ENCODE data around the gene HLA-DMB. TPM values are rescaled to one million over a fixed set of nuclear protein-coding genes. Genes with fewer than 3 reads are reported as not detected.

Gene HLA-DMB
- polyA plus RNA-seq, 4 donors: 22.8 to 60.5 (median 29.8) TPM

DNA sequence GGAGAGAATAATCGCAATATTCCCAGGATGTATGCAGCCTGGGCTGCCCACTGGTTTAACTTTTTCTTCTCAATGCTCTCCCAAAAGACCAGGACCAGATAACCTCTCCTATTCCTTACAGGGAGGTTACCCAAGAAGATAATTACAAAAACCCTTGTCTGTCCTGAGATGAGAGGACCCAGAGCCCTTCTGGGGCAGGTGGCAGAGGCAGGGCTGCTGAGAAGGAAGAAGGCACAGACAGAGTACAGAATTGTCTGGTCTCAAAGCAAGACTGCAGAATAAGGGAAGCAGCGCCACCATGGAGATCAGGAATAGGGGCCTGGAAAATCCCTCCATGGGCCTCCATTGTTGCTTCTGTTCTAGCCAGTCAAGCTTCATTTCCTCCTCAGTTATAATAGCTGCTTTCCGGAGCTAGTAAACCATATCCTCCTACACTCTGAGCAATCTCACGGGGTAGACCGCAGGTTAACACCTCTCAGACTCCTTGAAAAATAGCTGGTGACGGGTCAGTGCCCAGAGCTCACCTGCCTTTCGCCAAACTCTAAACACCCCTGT lies 463 bp upstream of the HLA-DMB start:
- Histone ChIP-seq H3K36me3 (ENCODE audit: control insufficient read depth in 3 of 3, insufficient read depth in 2 of 3, low read depth in 1 of 3, low read length in 3 of 3) (no peaks in the 10 kb centered on the region), H3K27me3 (ENCODE audit: control insufficient read depth in 3 of 3, insufficient read depth in 3 of 3, low read length in 3 of 3) (peaks cover 0 to 11% (median 0%) of the 10 kb centered on the region in 3 donors), H3K27ac (ENCODE audit: low read depth in 1 of 3, low read length in 2 of 3) (peak overlapping the region; percentile 20 to 90 (median 45)), H3K4me3 (ENCODE audit: low read depth in 1 of 3, low read length in 3 of 3) (no peak overlapping the region), H3K9me3 (ENCODE audit: control insufficient read depth in 2 of 2, insufficient read depth in 1 of 2, low read depth in 1 of 2, low read length in 1 of 2) (no peaks in the 10 kb centered on the region), H3K4me1 (ENCODE audit: control insufficient read depth in 3 of 3, insufficient read depth in 2 of 3, low read depth in 1 of 3, low read length in 2 of 3) (peaks cover 0 to 6% (median 6%) of the 10 kb centered on the region in 3 donors)
- FAIRE-seq (no peak), DNase-seq (peak in 1 of 2 donors; percentile 52)
- 56 to 64% (median 57%) methylated on average over 7 of the region's 7 CpGs for WGBS, 3 donors

DNA sequence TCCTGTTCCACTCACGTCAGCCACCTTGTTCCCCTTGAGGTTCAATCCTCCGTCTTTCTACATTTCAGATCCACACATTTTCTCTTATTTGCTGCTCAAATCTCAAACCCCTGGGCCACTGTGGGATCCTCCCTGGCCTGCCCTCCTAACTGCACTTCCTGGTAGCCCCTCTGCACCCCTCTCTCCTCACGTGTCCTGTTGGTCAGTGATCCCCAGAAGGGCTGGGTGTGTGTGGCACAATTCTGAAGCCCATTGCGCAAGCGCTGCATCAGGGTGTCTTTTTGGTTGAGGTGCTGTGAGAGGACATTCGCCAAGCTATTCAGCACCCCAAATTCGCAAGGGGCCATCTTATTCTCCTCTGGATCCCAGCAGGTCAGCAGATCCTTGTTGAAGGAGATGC lies 2.3 kb downstream of the HLA-DMB start:
- DNase-seq (no peak), FAIRE-seq (no peak)
- WGBS, 3 donors: 91 to 97% (median 93%) methylated on average over 7 of the region's 7 CpGs
- no peaks in the 10 kb centered on the region for H3K36me3 ChIP-seq (ENCODE audit: control insufficient read depth in 3 of 3, insufficient read depth in 2 of 3, low read depth in 1 of 3, low read length in 3 of 3)
- H3K4me3 ChIP-seq (ENCODE audit: low read depth in 1 of 3, low read length in 3 of 3): no peak overlapping the region
- peaks cover 0 to 3% (median 0%) of the 10 kb centered on the region in 3 donors for H3K4me1 ChIP-seq (ENCODE audit: control insufficient read depth in 3 of 3, insufficient read depth in 2 of 3, low read depth in 1 of 3, low read length in 2 of 3)
- peaks cover 0 to 20% (median 0%) of the 10 kb centered on the region in 3 donors for H3K27me3 ChIP-seq (ENCODE audit: control insufficient read depth in 3 of 3, insufficient read depth in 3 of 3, low read length in 3 of 3)
- no peaks in the 10 kb centered on the region for H3K9me3 ChIP-seq (ENCODE audit: control insufficient read depth in 2 of 2, insufficient read depth in 1 of 2, low read depth in 1 of 2, low read length in 1 of 2)
- H3K27ac ChIP-seq (ENCODE audit: low read depth in 1 of 3, low read length in 2 of 3): no peak overlapping the region

DNA sequence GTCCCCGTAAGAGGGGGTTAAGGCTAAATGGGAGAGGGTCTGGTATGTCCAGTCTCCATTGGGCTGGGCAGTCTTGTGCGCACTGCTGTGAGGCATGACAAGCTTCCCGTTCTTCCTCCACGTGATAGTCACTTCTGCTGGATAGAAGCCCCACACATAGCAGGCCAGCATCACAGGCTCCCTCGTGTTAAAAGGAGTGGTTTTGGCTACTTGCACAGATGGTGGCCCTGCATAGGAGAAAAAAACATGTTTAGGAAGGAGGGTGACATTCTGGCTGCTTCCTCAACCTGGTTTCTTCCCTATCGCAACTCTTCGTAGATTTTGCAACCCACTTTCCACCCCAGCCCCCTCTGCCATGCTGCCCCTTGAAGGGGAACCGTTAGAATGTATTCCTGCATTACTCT lies 3.6 kb downstream of the HLA-DMB start:
- peaks cover 0 to 3% (median 0%) of the 10 kb centered on the region in 3 donors for H3K4me1 ChIP-seq (ENCODE audit: control insufficient read depth in 3 of 3, insufficient read depth in 2 of 3, low read depth in 1 of 3, low read length in 2 of 3)
- H3K27me3 ChIP-seq (ENCODE audit: control insufficient read depth in 3 of 3, insufficient read depth in 3 of 3, low read length in 3 of 3): peaks cover 0 to 20% (median 0%) of the 10 kb centered on the region in 3 donors
- H3K27ac ChIP-seq (ENCODE audit: low read depth in 1 of 3, low read length in 2 of 3): no peak overlapping the region
- no peak for DNase-seq
- no peak for FAIRE-seq
- no peak overlapping the region for H3K4me3 ChIP-seq (ENCODE audit: low read depth in 1 of 3, low read length in 3 of 3)
- H3K36me3 ChIP-seq (ENCODE audit: control insufficient read depth in 3 of 3, insufficient read depth in 2 of 3, low read depth in 1 of 3, low read length in 3 of 3): no peaks in the 10 kb centered on the region
- H3K9me3 ChIP-seq (ENCODE audit: control insufficient read depth in 2 of 2, insufficient read depth in 1 of 2, low read depth in 1 of 2, low read length in 1 of 2): no peaks in the 10 kb centered on the region
- 85 to 88% (median 86%) methylated on average over 8 of the region's 8 CpGs for WGBS, 3 donors

DNA sequence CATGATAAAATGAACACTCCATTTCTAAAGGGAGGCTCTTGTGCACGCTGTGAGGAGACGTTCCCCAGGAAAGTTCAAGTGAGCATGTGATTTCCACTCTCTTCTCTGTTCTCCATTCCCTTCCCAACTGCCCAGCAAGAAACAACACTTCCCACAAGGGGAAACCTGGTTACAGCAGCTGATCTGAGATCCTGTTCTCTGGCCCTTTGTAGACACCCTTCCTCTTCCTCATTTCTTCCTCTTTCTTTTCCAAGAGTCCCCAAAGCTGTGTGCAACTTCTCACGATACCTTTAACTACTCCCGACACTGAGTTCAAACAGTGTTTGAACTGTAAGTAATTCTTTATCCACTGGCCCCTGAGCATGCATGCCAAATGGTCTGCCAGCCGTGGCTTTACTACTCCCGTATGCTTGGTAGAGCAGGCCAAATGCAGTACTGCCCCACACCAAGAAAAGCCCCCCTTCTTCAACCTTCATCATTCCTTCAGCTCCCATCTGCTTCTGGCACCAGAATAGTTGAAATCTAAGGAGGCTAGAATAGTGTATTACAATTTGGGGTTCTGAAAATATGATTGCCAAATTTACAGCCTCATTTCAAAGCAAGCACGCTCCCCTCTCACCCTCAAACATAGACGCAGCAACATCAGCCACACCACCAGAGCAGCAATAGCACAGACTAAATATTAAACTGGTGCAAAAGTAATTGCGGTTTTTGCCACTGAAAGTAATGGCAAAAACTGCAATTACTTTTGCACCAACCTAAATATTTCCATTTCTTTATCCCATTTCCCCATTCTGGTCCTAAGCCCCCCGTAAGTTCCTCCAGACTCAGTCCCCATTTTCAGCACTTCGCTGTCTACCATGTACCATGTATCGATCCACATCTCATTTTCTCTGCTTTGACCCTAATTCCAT lies 4.3 kb downstream of the HLA-DMB start:
- WGBS, 3 donors: 82 to 87% (median 86%) methylated on average over 12 of the region's 12 CpGs
- DNase-seq: no peak
- H3K27ac ChIP-seq (ENCODE audit: low read depth in 1 of 3, low read length in 2 of 3): no peak overlapping the region

GRCh38 chr6:32935551-32936238 lies 5.1 kb downstream of the HLA-DMB start:
- Histone ChIP-seq H3K9me3 (ENCODE audit: control insufficient read depth in 2 of 2, insufficient read depth in 1 of 2, low read depth in 1 of 2, low read length in 1 of 2) (no peaks in the 10 kb centered on the region), H3K27ac (ENCODE audit: low read depth in 1 of 3, low read length in 2 of 3) (no peak overlapping the region), H3K4me3 (ENCODE audit: low read depth in 1 of 3, low read length in 3 of 3) (no peak overlapping the region), H3K4me1 (ENCODE audit: control insufficient read depth in 3 of 3, insufficient read depth in 2 of 3, low read depth in 1 of 3, low read length in 2 of 3) (peaks cover 0 to 3% (median 0%) of the 10 kb centered on the region in 3 donors), H3K36me3 (ENCODE audit: control insufficient read depth in 3 of 3, insufficient read depth in 2 of 3, low read depth in 1 of 3, low read length in 3 of 3) (no peaks in the 10 kb centered on the region), H3K27me3 (ENCODE audit: control insufficient read depth in 3 of 3, insufficient read depth in 3 of 3, low read length in 3 of 3) (peaks cover 0 to 20% (median 0%) of the 10 kb centered on the region in 3 donors)
- FAIRE-seq: no peak
- no peak for DNase-seq
- 81 to 86% (median 83%) methylated on average over 4 of the region's 4 CpGs for WGBS, 3 donors

More for the DNA sequence above, 4.3 kb downstream of the HLA-DMB start:
- Histone ChIP-seq H3K4me3 (ENCODE audit: low read depth in 1 of 3, low read length in 3 of 3) (no peak overlapping the region), H3K4me1 (ENCODE audit: control insufficient read depth in 3 of 3, insufficient read depth in 2 of 3, low read depth in 1 of 3, low read length in 2 of 3) (peaks cover 0 to 3% (median 0%) of the 10 kb centered on the region in 3 donors), H3K27me3 (ENCODE audit: control insufficient read depth in 3 of 3, insufficient read depth in 3 of 3, low read length in 3 of 3) (peaks cover 0 to 20% (median 0%) of the 10 kb centered on the region in 3 donors), H3K36me3 (ENCODE audit: control insufficient read depth in 3 of 3, insufficient read depth in 2 of 3, low read depth in 1 of 3, low read length in 3 of 3) (no peaks in the 10 kb centered on the region), H3K9me3 (ENCODE audit: control insufficient read depth in 2 of 2, insufficient read depth in 1 of 2, low read depth in 1 of 2, low read length in 1 of 2) (no peaks in the 10 kb centered on the region)
- FAIRE-seq: no peak

- FAIRE-seq (no peak), DNase-seq (peak; percentile 78)
- Histone ChIP-seq H3K27me3 (ENCODE audit: control insufficient read depth in 3 of 3, insufficient read depth in 3 of 3, low read length in 3 of 3) (peaks cover 0 to 19% (median 0%) of the 10 kb centered on the region in 3 donors), H3K4me1 (ENCODE audit: control insufficient read depth in 3 of 3, insufficient read depth in 2 of 3, low read depth in 1 of 3, low read length in 2 of 3) (no peaks in the 10 kb centered on the region), H3K9me3 (ENCODE audit: control insufficient read depth in 2 of 2, insufficient read depth in 1 of 2, low read depth in 1 of 2, low read length in 1 of 2) (no peaks in the 10 kb centered on the region), H3K27ac (ENCODE audit: low read depth in 1 of 3, low read length in 2 of 3) (no peak overlapping the region), H3K4me3 (ENCODE audit: low read depth in 1 of 3, low read length in 3 of 3) (no peak overlapping the region), H3K36me3 (ENCODE audit: control insufficient read depth in 3 of 3, insufficient read depth in 2 of 3, low read depth in 1 of 3, low read length in 3 of 3) (no peaks in the 10 kb centered on the region)
- WGBS, 3 donors: 1 to 4% (median 3%) methylated on average over 3 of the region's 3 CpGs
Measured at GRCh38 chr6:32933661-32934085, 7.2 kb downstream of the HLA-DMB start.

- Histone ChIP-seq H3K9me3 (ENCODE audit: control insufficient read depth in 2 of 2, insufficient read depth in 1 of 2, low read depth in 1 of 2, low read length in 1 of 2) (no peaks in the 10 kb centered on the region), H3K4me1 (ENCODE audit: control insufficient read depth in 3 of 3, insufficient read depth in 2 of 3, low read depth in 1 of 3, low read length in 2 of 3) (no peaks in the 10 kb centered on the region), H3K4me3 (ENCODE audit: low read depth in 1 of 3, low read length in 3 of 3) (no peak overlapping the region), H3K27ac (ENCODE audit: low read depth in 1 of 3, low read length in 2 of 3) (no peak overlapping the region), H3K27me3 (ENCODE audit: control insufficient read depth in 3 of 3, insufficient read depth in 3 of 3, low read length in 3 of 3) (peaks cover 0 to 14% (median 0%) of the 10 kb centered on the region in 3 donors), H3K36me3 (ENCODE audit: control insufficient read depth in 3 of 3, insufficient read depth in 2 of 3, low read depth in 1 of 3, low read length in 3 of 3) (no peaks in the 10 kb centered on the region)
- 74 to 81% (median 78%) methylated on average over 7 of the region's 7 CpGs for WGBS, 3 donors
- no peak for DNase-seq
- FAIRE-seq: no peak
Measured at GRCh38 chr6:32932132-32932868, 8.5 kb downstream of the HLA-DMB start.

DNA sequence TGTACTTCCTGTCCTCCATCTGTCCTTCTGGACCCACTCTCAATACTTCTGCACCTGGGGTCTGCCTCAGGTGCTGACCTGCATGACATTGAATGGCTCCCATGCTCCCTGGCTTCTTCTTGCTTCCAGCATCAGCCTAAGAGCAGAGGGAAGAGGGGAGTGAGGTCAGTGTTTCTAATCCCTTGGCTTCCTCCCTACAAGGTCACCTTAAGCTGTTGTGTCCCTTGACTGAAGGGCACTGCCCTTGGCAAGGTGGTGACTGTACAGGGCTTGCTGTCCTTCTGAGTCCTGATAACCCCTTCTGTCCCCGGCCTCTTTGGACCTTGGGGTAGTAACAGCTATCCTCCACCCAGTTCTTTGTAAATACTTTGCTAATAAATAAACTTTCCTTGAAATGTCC lies 9.6 kb downstream of the HLA-DMB start:
- no peak for DNase-seq
- Histone ChIP-seq H3K4me3 (ENCODE audit: low read depth in 1 of 3, low read length in 3 of 3) (no peak overlapping the region), H3K27ac (ENCODE audit: low read depth in 1 of 3, low read length in 2 of 3) (no peak overlapping the region), H3K36me3 (ENCODE audit: control insufficient read depth in 3 of 3, insufficient read depth in 2 of 3, low read depth in 1 of 3, low read length in 3 of 3) (no peaks in the 10 kb centered on the region), H3K27me3 (ENCODE audit: control insufficient read depth in 3 of 3, insufficient read depth in 3 of 3, low read length in 3 of 3) (peaks cover 0 to 9% (median 0%) of the 10 kb centered on the region in 3 donors), H3K4me1 (ENCODE audit: control insufficient read depth in 3 of 3, insufficient read depth in 2 of 3, low read depth in 1 of 3, low read length in 2 of 3) (no peaks in the 10 kb centered on the region), H3K9me3 (ENCODE audit: control insufficient read depth in 2 of 2, insufficient read depth in 1 of 2, low read depth in 1 of 2, low read length in 1 of 2) (no peaks in the 10 kb centered on the region)
- WGBS, 3 donors: 0% methylated on average over 1 of the region's 1 CpG
- FAIRE-seq: no peak

All from small intestine (tissue), 7 donors.